ENCODE results near the gene ELAVL3.
A peak's percentile ranks its signal among the peaks of the same experiment; 100 is the strongest.

Gene ELAVL3

DNA sequence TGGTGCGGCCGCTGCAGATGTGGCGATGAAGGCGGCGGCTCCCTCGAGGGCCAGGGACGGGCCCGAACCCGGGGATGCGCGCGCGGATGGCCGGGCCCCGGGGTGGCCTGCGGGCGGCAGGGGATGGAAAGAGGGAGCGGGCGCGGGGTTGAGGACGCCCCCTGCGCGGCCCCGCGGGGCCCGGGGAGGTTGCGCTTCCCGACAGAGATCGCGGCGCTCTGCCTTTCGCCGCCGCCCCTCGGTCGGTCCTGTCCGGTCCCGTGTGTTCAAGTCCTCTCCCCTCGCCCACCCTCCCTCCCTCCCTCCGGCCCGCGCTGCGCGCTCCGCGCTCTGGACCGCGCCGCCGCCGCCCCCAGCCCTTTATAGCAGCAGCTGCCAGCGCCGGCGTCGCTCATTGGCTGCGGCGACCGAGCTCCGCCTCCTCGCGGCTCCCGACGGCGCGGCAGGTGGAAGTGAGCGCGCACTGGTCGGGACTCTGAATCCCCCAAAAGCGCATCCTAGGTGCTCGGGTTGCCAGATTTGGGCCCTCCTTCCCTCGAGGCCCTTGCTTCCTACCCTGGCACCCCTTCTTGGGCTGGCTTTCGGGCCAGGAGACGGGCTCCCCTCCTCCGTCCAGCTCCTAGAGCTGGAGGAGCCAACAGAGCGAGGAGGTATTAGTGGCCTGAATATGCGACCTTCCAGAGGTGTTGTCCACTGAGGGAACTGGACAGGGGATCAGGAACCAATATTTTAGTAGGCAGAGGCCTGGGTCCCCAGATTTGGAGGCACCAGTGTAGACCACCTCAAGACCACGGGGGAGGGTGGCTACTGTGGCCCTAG is at the start of gene ELAVL3:
ELAVL3 (minus strand) TSS at position 332 of the 819 bp plus-strand sequence. CDS start 438 bp downstream, outside the sequence.
- H3K27me3 ChIP-seq (ENCODE audit: control insufficient read depth, insufficient read depth, low read length): peaks cover 31% of the 10 kb centered on the region
- no peak within 1 kb of the TSS for H3K9ac ChIP-seq (ENCODE audit: low read length)
- peaks cover 2% of the 10 kb centered on the region for H3K36me3 ChIP-seq (ENCODE audit: control insufficient read depth, insufficient read depth, low read length)
- peak within 1 kb of the TSS; percentile 4 for H3K4me3 ChIP-seq (ENCODE audit: low read length)
- no peak within 1 kb of the TSS for H3K27ac ChIP-seq (ENCODE audit: low read depth, low read length)
- H3K4me1 ChIP-seq (ENCODE audit: control insufficient read depth, insufficient read depth, low read length): no peaks in the 10 kb centered on the region

DNA sequence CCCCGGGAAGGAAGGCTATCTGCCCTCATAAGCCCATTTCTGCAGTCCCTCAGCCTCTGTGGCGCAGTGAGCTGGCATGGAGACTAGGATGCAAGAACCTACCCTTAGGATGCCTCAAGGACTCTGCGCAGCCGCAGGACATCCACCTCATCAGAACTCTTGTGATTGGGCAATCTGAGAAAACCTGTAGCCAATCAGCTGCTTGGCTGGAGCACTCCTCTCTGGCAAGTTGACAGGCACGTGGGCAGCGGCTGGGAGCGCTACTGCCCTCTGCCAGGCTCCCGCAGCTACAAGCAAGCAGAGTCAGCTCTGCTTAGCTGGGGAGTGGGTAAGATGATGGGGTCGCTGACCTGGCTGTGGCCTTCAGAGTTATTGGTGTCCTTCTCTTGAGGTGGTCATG is 49.6 kb upstream of the ELAVL3 start:
- peak overlapping the region; percentile 55 for H3K27ac ChIP-seq (ENCODE audit: low read depth, low read length)
- peaks cover 21% of the 10 kb centered on the region for H3K4me1 ChIP-seq (ENCODE audit: control insufficient read depth, insufficient read depth, low read length)
- H3K27me3 ChIP-seq (ENCODE audit: control insufficient read depth, insufficient read depth, low read length): no peaks in the 10 kb centered on the region
- no peak overlapping the region for H3K9ac ChIP-seq (ENCODE audit: low read length)
- no peak overlapping the region for H3K4me3 ChIP-seq (ENCODE audit: low read length)
- no peaks in the 10 kb centered on the region for H3K36me3 ChIP-seq (ENCODE audit: control insufficient read depth, insufficient read depth, low read length)

DNA sequence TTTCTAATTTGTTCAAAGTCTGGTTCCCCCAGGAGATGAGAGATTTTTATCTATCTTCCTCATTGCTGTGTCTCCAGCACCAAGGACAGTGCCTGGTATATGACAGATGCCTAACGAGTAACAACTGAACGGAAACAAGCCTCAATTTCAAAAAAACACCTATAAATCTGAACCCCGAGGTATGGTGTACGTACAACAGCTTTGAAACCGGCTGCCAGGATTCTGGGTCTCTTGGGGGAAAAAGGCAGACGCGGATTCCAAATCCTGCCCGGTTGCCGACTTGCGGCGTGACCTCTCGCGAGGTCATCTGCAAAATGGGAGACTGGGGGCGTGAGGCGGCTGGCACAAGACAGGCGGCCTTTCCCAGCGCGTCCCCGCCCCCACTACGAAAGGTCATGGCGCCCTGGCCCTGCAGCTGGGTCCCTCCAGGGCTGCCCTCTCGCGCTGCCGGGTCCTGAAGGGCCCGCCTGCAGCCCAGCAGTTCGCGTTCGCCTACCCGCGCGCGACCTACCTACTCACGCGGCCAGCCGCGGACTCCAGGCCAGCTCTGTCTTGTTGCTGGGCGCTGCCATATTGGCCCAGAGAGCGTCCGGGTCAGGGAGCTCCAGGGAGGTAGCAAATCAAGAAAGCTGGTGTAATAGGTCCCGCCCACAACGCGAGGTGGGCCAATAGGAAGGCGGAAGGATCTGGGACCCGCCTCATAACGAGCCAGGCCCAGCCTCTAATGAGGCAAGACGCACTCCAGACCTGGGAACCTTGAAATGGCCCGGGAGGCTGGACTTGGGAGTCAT is 47.9 kb upstream of the ELAVL3 start, which contains the start of gene ECSIT:
ECSIT (minus strand) TSS at position 584 of the 791 bp plus-strand sequence. CDS start 9,964 bp downstream, outside the sequence.
- H3K27me3 ChIP-seq (ENCODE audit: control insufficient read depth, insufficient read depth, low read length): no peaks in the 10 kb centered on the region

DNA sequence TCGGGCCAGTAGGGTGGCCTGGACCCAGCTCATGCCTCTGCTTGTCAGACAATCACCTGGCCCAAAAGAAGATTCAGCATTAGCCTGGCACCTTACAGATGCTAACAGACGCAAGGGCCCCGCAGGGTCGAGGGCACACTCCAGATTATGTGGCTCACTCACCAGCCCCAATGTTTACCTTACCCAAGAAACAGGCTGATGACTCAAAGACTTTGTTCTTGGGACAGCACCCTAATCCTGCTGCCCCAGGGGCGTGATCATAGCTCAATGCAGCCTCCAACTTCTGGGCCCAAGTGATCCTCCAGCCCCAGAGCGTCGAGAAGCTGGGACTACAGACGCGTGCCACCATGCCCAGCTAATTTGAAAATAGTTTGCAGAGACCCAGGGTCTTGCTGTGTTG is 38.3 kb upstream of the ELAVL3 start:
- Histone ChIP-seq H3K4me1 (ENCODE audit: control insufficient read depth, insufficient read depth, low read length) (no peaks in the 10 kb centered on the region), H3K27ac (ENCODE audit: low read depth, low read length) (no peak overlapping the region), H3K36me3 (ENCODE audit: control insufficient read depth, insufficient read depth, low read length) (peaks cover 7% of the 10 kb centered on the region), H3K9ac (ENCODE audit: low read length) (no peak overlapping the region), H3K4me3 (ENCODE audit: low read length) (no peak overlapping the region), H3K27me3 (ENCODE audit: control insufficient read depth, insufficient read depth, low read length) (no peaks in the 10 kb centered on the region)

More for the DNA sequence above, 47.9 kb upstream of the ELAVL3 start, which contains the start of gene ECSIT:
- H3K4me3 ChIP-seq (ENCODE audit: low read length): peak within 1 kb of the TSS; percentile 90
- H3K4me1 ChIP-seq (ENCODE audit: control insufficient read depth, insufficient read depth, low read length): peaks cover 12% of the 10 kb centered on the region
- H3K27ac ChIP-seq (ENCODE audit: low read depth, low read length): peak within 1 kb of the TSS; percentile 92
- no peaks in the 10 kb centered on the region for H3K36me3 ChIP-seq (ENCODE audit: control insufficient read depth, insufficient read depth, low read length)
- H3K9ac ChIP-seq (ENCODE audit: low read length): peak within 1 kb of the TSS; percentile 53

DNA sequence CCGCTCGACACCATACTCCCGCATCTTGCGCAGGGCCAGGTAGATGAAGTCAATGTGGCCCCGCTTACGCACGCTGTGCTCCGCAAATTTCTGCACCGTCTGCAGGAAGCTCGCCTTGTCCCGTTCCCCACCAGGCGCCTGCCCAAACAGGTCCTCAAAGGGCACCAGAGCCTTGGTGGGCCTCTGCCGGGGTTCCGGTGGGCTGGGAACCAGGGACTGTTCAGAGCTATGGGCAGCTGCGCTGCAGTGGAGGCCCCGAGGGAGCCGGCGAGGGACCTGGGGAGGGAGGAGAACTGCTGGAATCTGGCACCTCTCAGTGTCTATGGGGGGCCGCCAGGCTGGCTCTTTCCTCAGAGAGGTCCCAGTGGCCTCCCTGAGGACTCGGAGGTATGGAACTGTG is 33.1 kb upstream of the ELAVL3 start:
- Histone ChIP-seq H3K27ac (ENCODE audit: low read depth, low read length) (no peak overlapping the region), H3K9ac (ENCODE audit: low read length) (no peak overlapping the region), H3K4me1 (ENCODE audit: control insufficient read depth, insufficient read depth, low read length) (no peaks in the 10 kb centered on the region), H3K27me3 (ENCODE audit: control insufficient read depth, insufficient read depth, low read length) (no peaks in the 10 kb centered on the region), H3K4me3 (ENCODE audit: low read length) (no peak overlapping the region), H3K36me3 (ENCODE audit: control insufficient read depth, insufficient read depth, low read length) (peaks cover 13% of the 10 kb centered on the region)

DNA sequence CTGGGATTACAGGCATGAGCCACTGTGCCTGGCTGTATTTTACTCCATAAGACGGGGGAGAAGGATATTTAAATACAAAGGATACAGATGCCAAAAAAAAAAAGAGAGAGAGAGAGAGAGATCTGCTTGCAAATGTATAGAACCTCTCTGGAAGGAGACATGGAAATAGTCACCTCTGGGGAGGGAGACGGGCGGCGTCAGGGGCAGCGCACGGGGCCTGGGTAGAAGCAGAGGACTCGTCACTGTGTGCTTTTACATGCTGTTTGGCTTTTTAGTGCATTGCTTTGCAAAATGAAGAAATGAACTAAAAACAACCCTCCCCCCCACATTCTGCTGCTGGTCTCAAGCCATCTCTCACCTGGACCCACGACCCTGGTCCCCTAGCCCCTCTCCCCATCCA is 29.6 kb upstream of the ELAVL3 start:
- no peak overlapping the region for H3K4me3 ChIP-seq (ENCODE audit: low read length)
- peaks cover 8% of the 10 kb centered on the region for H3K36me3 ChIP-seq (ENCODE audit: control insufficient read depth, insufficient read depth, low read length)

DNA sequence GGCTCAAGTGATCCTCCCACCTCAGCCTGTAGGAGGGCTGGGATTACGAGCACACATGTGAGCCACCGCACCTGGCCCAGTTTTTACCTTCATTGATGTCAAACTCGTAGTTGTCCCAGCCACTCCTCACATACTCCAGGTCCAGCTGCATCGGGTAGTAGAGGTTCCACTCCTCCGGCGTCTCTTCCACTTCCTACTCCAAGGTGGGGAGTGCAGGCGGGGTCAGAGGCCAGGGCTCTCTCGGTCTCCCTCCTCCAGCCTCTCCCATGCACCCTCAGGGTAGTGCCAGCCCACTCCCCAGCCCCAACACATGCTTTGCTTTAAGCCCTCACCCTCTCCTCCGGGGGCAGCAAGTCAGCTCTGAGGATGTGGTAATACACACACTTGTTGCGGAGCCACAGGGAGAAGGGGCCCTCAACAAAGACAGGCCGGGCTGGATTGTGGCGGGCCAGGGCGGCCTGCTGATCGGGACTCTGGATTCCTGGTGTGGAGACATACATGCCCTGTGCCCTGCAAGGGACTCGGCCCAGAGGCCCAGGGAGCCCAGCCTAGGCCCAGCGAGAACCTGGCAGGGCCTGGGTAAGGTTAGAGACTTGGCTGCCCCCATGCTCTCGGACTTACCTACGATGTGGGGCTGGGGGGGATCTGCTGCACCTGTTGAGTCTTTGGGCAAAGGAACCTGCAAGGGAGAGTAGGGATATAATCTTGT is 26.7 kb upstream of the ELAVL3 start:
- H3K4me1 ChIP-seq (ENCODE audit: control insufficient read depth, insufficient read depth, low read length): peaks cover 3% of the 10 kb centered on the region
- H3K4me3 ChIP-seq (ENCODE audit: low read length): no peak overlapping the region

More for the DNA sequence above, 29.6 kb upstream of the ELAVL3 start:
- Histone ChIP-seq H3K27ac (ENCODE audit: low read depth, low read length) (no peak overlapping the region), H3K27me3 (ENCODE audit: control insufficient read depth, insufficient read depth, low read length) (no peaks in the 10 kb centered on the region), H3K9ac (ENCODE audit: low read length) (no peak overlapping the region), H3K4me1 (ENCODE audit: control insufficient read depth, insufficient read depth, low read length) (no peaks in the 10 kb centered on the region)

DNA sequence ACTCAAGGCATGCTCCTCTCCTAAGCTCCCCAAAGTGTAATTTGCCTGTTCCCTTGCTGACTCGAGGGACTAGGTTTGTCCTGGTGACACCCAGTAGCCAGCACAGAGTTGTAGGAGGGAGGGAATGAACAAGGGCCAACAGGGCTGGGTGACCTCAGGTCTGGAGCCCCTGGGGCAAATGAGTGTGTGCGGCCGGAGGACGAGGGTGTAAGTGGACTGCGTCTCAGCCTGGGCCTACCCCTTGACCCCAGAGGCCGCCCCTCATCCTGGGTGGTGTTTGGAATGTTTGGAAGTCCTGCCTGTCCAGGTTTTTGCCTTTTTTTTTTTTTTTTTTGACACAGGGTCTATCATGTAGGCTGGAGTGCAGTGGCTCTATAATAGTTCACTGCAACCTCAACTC is 26.1 kb upstream of the ELAVL3 start:
- no peaks in the 10 kb centered on the region for H3K27me3 ChIP-seq (ENCODE audit: control insufficient read depth, insufficient read depth, low read length)
- peaks cover 3% of the 10 kb centered on the region for H3K4me1 ChIP-seq (ENCODE audit: control insufficient read depth, insufficient read depth, low read length)
- H3K27ac ChIP-seq (ENCODE audit: low read depth, low read length): no peak overlapping the region
- no peak overlapping the region for H3K4me3 ChIP-seq (ENCODE audit: low read length)
- H3K9ac ChIP-seq (ENCODE audit: low read length): no peak overlapping the region
- H3K36me3 ChIP-seq (ENCODE audit: control insufficient read depth, insufficient read depth, low read length): peaks cover 4% of the 10 kb centered on the region

More for the DNA sequence above, 26.7 kb upstream of the ELAVL3 start:
- H3K36me3 ChIP-seq (ENCODE audit: control insufficient read depth, insufficient read depth, low read length): peaks cover 4% of the 10 kb centered on the region
- no peaks in the 10 kb centered on the region for H3K27me3 ChIP-seq (ENCODE audit: control insufficient read depth, insufficient read depth, low read length)
- H3K9ac ChIP-seq (ENCODE audit: low read length): no peak overlapping the region
- H3K27ac ChIP-seq (ENCODE audit: low read depth, low read length): no peak overlapping the region

DNA sequence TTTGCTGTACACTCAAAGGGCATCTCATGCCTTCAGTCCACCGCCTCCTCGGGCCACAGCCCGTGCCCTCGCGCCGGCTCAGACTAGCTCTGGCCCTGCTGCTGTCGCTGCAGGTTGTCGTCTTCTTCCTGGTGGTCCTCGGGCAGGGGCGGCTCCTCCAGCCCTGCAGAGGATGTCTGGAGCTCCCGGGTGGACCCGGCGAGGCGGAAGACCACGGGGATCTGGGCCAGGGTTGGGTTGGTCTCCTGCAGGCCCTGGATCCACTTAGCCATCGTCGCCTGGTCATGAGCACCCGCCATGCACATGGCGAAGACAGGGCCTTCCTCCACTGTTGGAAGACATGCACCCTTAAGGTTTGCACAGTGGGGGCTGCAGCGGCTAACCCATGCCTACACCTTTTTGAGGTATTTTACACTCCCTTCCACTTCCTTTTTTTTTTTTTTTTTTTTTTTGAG is 25.3 kb upstream of the ELAVL3 start:
- peak overlapping the region; percentile 69 for H3K4me3 ChIP-seq (ENCODE audit: low read length)
- H3K36me3 ChIP-seq (ENCODE audit: control insufficient read depth, insufficient read depth, low read length): peaks cover 2% of the 10 kb centered on the region
- peaks cover 3% of the 10 kb centered on the region for H3K4me1 ChIP-seq (ENCODE audit: control insufficient read depth, insufficient read depth, low read length)
- H3K27ac ChIP-seq (ENCODE audit: low read depth, low read length): peak overlapping the region; percentile 95
- H3K27me3 ChIP-seq (ENCODE audit: control insufficient read depth, insufficient read depth, low read length): no peaks in the 10 kb centered on the region
- H3K9ac ChIP-seq (ENCODE audit: low read length): peak overlapping the region; percentile 25

DNA sequence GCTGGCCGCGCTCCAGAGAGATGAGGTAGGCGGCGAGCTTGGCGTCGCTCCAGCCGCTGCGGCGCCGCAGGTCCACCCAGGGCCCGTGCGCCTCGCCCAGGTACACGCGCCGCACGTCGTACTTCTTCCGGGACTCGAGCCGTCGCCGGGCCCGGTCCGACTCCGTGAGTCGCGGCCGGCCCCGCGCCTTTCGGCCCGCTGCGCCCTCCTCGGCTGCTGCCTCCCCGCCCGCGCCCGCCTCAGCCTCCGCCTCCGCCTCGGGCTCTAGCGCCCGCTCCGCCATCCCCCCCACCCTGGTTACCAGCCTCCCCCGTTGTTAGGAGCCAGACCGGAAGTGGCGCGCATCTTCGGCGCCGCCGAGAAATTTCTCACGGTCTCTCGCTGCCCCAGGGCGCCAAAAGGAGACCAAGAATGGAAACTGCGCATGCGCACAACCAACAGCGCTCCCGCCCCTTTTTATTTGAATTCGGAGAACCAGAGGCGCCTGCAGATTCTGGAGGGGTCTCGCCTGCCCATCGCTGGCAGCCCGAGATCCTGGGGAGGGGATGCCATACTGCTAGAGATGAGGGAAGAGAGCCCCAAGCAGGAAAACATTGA is 24.8 kb upstream of the ELAVL3 start, which contains the start of gene ZNF653:
ZNF653 (minus strand) TSS at position 336 of the 597 bp plus-strand sequence; CDS start at position 283, 53 bp downstream.
- H3K4me3 ChIP-seq (ENCODE audit: low read length): peak within 1 kb of the TSS; percentile 87
- H3K4me1 ChIP-seq (ENCODE audit: control insufficient read depth, insufficient read depth, low read length): peaks cover 3% of the 10 kb centered on the region
- H3K27me3 ChIP-seq (ENCODE audit: control insufficient read depth, insufficient read depth, low read length): no peaks in the 10 kb centered on the region
- peak within 1 kb of the TSS; percentile 73 for H3K9ac ChIP-seq (ENCODE audit: low read length)
- H3K27ac ChIP-seq (ENCODE audit: low read depth, low read length): peak within 1 kb of the TSS; percentile 95
- H3K36me3 ChIP-seq (ENCODE audit: control insufficient read depth, insufficient read depth, low read length): no peaks in the 10 kb centered on the region

DNA sequence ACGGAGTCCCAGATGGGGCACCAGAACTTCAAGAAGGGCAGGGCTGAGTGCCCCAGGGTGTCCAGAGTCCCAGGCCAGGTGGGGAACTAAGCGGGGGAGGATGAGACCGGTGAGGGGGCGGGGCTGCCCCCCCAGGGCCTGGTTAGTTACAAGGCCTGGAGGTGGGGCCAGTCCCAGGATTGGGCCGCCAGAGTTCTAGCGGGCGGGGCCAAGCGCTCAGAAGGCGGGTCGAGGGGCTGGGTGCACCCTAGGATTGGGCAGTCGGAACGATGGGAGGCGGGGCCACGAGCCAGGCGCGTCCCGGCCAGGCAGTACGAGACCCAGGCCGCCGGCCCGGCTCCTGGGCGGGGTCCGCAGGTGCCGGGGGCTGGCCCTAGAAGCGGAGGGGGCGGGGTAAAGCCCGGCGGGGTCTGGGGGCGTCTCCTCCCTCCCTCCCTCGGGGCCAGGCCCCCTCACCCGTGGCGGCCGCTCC is 24.2 kb upstream of the ELAVL3 start:
- Histone ChIP-seq H3K4me3 (ENCODE audit: low read length) (peak overlapping the region; percentile 87), H3K4me1 (ENCODE audit: control insufficient read depth, insufficient read depth, low read length) (peaks cover 3% of the 10 kb centered on the region), H3K9ac (ENCODE audit: low read length) (peak overlapping the region; percentile 73), H3K36me3 (ENCODE audit: control insufficient read depth, insufficient read depth, low read length) (no peaks in the 10 kb centered on the region), H3K27me3 (ENCODE audit: control insufficient read depth, insufficient read depth, low read length) (no peaks in the 10 kb centered on the region), H3K27ac (ENCODE audit: low read depth, low read length) (peak overlapping the region; percentile 95)
